Thymus (tissue), 11 donors: Measurements from ENCODE around the gene DUS1L. TPM values are rescaled to one million over a fixed set of nuclear protein-coding genes. Genes with fewer than 3 reads are reported as not detected.
"Not testable (repeated sequence)": the region's sequence is repeated elsewhere in the genome, so short reads cannot be mapped to it uniquely, and the experiment has no call there.

Source experiments
- DNase-seq, 9 donors: peaks; one replicate each; pipeline ENCODE4 v3.0.0-alpha.2; 2013; ENCODE audit warnings: low spot score in 9 of 9, low read depth in 6 of 9, missing footprints in 1 of 9
- H3K27ac ChIP-seq, 2 donors: one replicate each; pipeline ENCODE4 v1.5.1; 2013; ENCODE audit warnings: control low read depth in 1 of 2, low read depth in 1 of 2, low read length in 1 of 2, mild to moderate bottlenecking in 1 of 2, moderate library complexity in 1 of 2
- H3K27me3 ChIP-seq, 2 donors: one replicate each; pipeline ENCODE4 v1.5.1; 2013; ENCODE audit warnings: low read length in 1 of 2; ENCODE audit not compliant: control insufficient read depth in 2 of 2, insufficient read depth in 1 of 2
- H3K36me3 ChIP-seq, 2 donors: one replicate each; pipeline ENCODE4 v1.5.1; 2013; ENCODE audit warnings: low read length in 1 of 2, mild to moderate bottlenecking in 1 of 2, moderate library complexity in 1 of 2; ENCODE audit not compliant: control insufficient read depth in 2 of 2, insufficient read depth in 2 of 2
- H3K4me1 ChIP-seq, 2 donors: one replicate each; pipeline ENCODE4 v1.5.1; 2013; ENCODE audit warnings: low read length in 2 of 2; ENCODE audit not compliant: control insufficient read depth in 2 of 2, insufficient read depth in 2 of 2
- H3K4me3 ChIP-seq, 2 donors: one replicate each; pipeline ENCODE4 v1.5.1; 2013; ENCODE audit warnings: low read length in 2 of 2, control low read depth in 1 of 2, mild to moderate bottlenecking in 1 of 2
- H3K9me3 ChIP-seq, 2 donors: one replicate each; pipeline ENCODE4 v1.5.1; 2013; ENCODE audit warnings: low read length in 1 of 2, mild to moderate bottlenecking in 1 of 2; ENCODE audit not compliant: control insufficient read depth in 2 of 2, insufficient read depth in 1 of 2
- WGBS: extraction: QIAGEN DNeasy Blood & Tissue Kit; methylation state at CpG from one replicate; pipeline ENCODE4 v1.1.7; 2013; 5-methylcytosine and 5-hydroxymethylcytosine counted together
- polyA plus RNA-seq: library from polyadenylated mRNA; stranded (reverse); fragments of 200-250 nt; gene quantifications from one replicate; pipeline ENCODE4 v1.2.3, GENCODE V29; 2013
- total RNA-seq: library from RNA; stranded (reverse); fragments of 120-200 nt; gene quantifications from one replicate; pipeline ENCODE4 v1.2.4, GENCODE V29; 2013
- donor health status: healthy.

Gene DUS1L
- total and polyA plus RNA-seq, 2 donors: 57.9 to 147 TPM

GRCh38 chr17:82039695-82040299 lies 25.8 kb downstream of the DUS1L start:
- Histone ChIP-seq H3K27me3 (no peaks in the 10 kb centered on the region), H3K4me3 (no peak overlapping the region), H3K27ac (no peak overlapping the region), H3K4me1 (peaks cover 10 to 21% of the 10 kb centered on the region in 2 donors), H3K36me3 (peaks cover 0 to 5% of the 10 kb centered on the region in 2 donors), H3K9me3 (peaks cover 0 to 2% of the 10 kb centered on the region in 2 donors)
- DNase-seq: no peak
- WGBS: 99% methylated on average over 8 of the region's 8 CpGs

GRCh38 chr17:82038796-82039409 lies 26.7 kb downstream of the DUS1L start:
- H3K36me3 ChIP-seq, H3K27me3 ChIP-seq, H3K27ac ChIP-seq, H3K4me3 ChIP-seq, H3K9me3 ChIP-seq: not testable (repeated sequence)
- H3K4me1 ChIP-seq: peaks cover 10 to 21% of the 10 kb centered on the region in 2 donors
- 80% methylated on average over 16 of the region's 16 CpGs for WGBS
- DNase-seq: peak in 1 of 9 donors; percentile 31

- H3K27ac ChIP-seq: no peak overlapping the region
- H3K9me3 ChIP-seq: peaks cover 0 to 2% of the 10 kb centered on the region in 2 donors
- H3K4me1 ChIP-seq: peaks cover 10 to 21% of the 10 kb centered on the region in 2 donors
- H3K27me3 ChIP-seq: peaks cover 0 to 6% of the 10 kb centered on the region in 2 donors
- H3K4me3 ChIP-seq: peak overlapping the region; percentile 41 to 68
- no peak for DNase-seq
- 9% methylated on average over 10 of the region's 10 CpGs for WGBS
- peaks cover 0 to 7% of the 10 kb centered on the region in 2 donors for H3K36me3 ChIP-seq
These were observed 27.8 kb downstream of the DUS1L start for GRCh38 chr17:82037889-82038195.

- H3K27ac ChIP-seq: peak within 1 kb of the TSS; percentile 91 to 94
- WGBS: under 1% methylated on average over 92 of the region's 92 CpGs
These were observed 28.3 kb downstream of the DUS1L start, which contains the start of gene DCXR for GRCh38 chr17:82037092-82037888. DCXR (minus strand) TSS chr17:82037697; CDS start chr17:82037682, 15 bp downstream.

GRCh38 chr17:82036634-82037091 lies 28.9 kb downstream of the DUS1L start:
- peak overlapping the region in 1 of 2 donors; percentile 60 for H3K27ac ChIP-seq
- peaks cover 0 to 2% of the 10 kb centered on the region in 2 donors for H3K9me3 ChIP-seq
- H3K36me3 ChIP-seq: peaks cover 0 to 7% of the 10 kb centered on the region in 2 donors
- H3K4me3 ChIP-seq: peak overlapping the region; percentile 65 to 68
- H3K27me3 ChIP-seq: peaks cover 3 to 17% of the 10 kb centered on the region in 2 donors
- no peak for DNase-seq
- peaks cover 14 to 28% of the 10 kb centered on the region in 2 donors for H3K4me1 ChIP-seq
- WGBS: 57% methylated on average over 23 of the region's 23 CpGs

More at GRCh38 chr17:82037092-82037888, 28.3 kb downstream of the DUS1L start, which contains the start of gene DCXR:
- peak within 1 kb of the TSS; percentile 65 to 68 for H3K4me3 ChIP-seq
- peaks cover 0 to 12% of the 10 kb centered on the region in 2 donors for H3K27me3 ChIP-seq
- peaks cover 0 to 7% of the 10 kb centered on the region in 2 donors for H3K36me3 ChIP-seq
- H3K9me3 ChIP-seq: peaks cover 0 to 2% of the 10 kb centered on the region in 2 donors
- DNase-seq: peak; percentile 69 to 97 (median 91)
- peaks cover 10 to 24% of the 10 kb centered on the region in 2 donors for H3K4me1 ChIP-seq

- Histone ChIP-seq H3K4me1 (peaks cover 14 to 30% of the 10 kb centered on the region in 2 donors), H3K27me3 (peaks cover 5 to 18% of the 10 kb centered on the region in 2 donors), H3K4me3 (peak overlapping the region; percentile 65 to 68), H3K36me3 (peaks cover 0 to 7% of the 10 kb centered on the region in 2 donors), H3K27ac (no peak overlapping the region), H3K9me3 (peaks cover 0 to 2% of the 10 kb centered on the region in 2 donors)
- 97% methylated on average over 20 of the region's 20 CpGs for WGBS
- DNase-seq: no peak
These were observed 29.5 kb downstream of the DUS1L start for GRCh38 chr17:82035956-82036633.

- peaks cover 0 to 2% of the 10 kb centered on the region in 2 donors for H3K9me3 ChIP-seq
- DNase-seq: no peak
- H3K27me3 ChIP-seq: peaks cover 6 to 24% of the 10 kb centered on the region in 2 donors
- H3K27ac ChIP-seq: no peak overlapping the region
- H3K36me3 ChIP-seq: peaks cover 0 to 7% of the 10 kb centered on the region in 2 donors
- 97% methylated on average over 8 of the region's 8 CpGs for WGBS
- no peak overlapping the region for H3K4me3 ChIP-seq
- peaks cover 14 to 36% of the 10 kb centered on the region in 2 donors for H3K4me1 ChIP-seq
These were observed 30.1 kb downstream of the DUS1L start for GRCh38 chr17:82035488-82035887.

- H3K4me3 ChIP-seq: no peak overlapping the region
- no peak overlapping the region for H3K27ac ChIP-seq
- no peak for DNase-seq
- WGBS: 96% methylated on average over 23 of the region's 23 CpGs
- H3K36me3 ChIP-seq: peaks cover 0 to 7% of the 10 kb centered on the region in 2 donors
- peaks cover 0 to 2% of the 10 kb centered on the region in 2 donors for H3K9me3 ChIP-seq
- peaks cover 19 to 44% of the 10 kb centered on the region in 2 donors for H3K4me1 ChIP-seq
- H3K27me3 ChIP-seq: peaks cover 6 to 31% of the 10 kb centered on the region in 2 donors
These were observed 31.1 kb downstream of the DUS1L start for GRCh38 chr17:82034371-82035011.
